Anterior cingulate cortex (tissue), 58 donors: Measurements from ENCODE around the gene STEAP1B.
"Not testable (repeated sequence)": the region's sequence is repeated elsewhere in the genome, so short reads cannot be mapped to it uniquely, and the experiment has no call there.

Experiments
- DNase-seq, 58 donors: peaks; one replicate each; lab custom pipeline; 2025; lab: John Stamatoyannopoulos, UW

Gene STEAP1B

GRCh38 chr7:22435105-22435504 lies 64.9 kb downstream of the STEAP1B start:
- no peak for DNase-seq

DNA sequence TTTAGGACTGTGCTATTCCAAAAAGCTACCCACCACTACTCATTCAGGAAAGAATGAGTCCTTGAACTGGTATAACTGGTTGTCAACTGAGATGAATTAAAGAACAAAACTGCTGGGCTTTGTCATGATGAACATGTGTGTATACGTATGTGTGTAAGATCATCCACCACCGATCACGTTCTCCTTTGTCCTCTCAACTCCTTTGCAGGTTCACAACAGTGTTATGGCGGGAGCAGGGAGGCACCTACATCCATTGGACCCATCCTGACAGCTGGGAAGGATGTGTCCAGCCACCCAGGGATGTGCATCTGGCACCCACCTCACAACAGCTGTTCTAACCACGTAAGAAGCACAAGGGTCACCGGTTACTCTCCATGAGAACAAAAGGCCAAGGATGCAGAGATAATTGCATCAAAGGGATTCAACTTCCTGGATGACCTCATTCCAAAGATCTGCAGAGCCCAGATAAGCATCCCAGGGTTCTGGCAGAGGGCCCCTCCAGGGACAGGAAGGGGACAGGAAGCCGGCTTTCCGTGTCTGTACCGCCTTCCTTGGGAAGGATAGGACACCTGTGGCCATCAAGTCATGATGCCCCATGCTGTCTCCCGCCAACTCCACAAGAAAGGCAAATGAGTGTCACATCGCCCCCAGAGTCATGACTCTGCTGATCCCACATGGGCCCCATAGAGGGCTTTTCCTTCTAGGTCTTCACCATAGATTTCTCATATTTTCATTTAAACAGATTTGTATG lies 66.1 kb downstream of the STEAP1B start:
- DNase-seq: no peak

DNA sequence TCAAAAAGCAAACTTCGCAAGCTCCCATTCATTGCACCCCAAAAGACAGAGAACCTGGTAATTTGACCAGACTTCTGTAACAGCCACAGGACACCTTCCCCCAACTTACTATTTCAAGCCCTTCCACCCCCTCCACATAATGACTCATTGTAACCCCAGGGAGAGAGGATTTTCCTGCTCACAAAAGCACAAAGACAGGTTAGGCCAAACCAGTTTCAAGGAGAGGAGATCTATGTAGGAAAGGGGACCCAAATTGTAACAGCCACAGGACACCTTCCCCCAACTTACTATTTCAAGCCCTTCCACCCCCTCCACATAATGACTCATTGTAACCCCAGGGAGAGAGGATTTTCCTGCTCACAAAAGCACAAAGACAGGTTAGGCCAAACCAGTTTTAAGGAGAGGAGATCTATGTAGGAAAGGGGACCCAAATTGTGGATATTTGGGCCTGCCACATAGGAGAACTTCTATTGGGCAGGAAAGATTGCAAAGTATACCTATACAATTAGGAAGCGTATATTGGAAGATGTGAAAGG lies 66.8 kb downstream of the STEAP1B start:
- not testable (repeated sequence) for DNase-seq

GRCh38 chr7:22432203-22432718 lies 67.7 kb downstream of the STEAP1B start:
- DNase-seq: no peak

DNA sequence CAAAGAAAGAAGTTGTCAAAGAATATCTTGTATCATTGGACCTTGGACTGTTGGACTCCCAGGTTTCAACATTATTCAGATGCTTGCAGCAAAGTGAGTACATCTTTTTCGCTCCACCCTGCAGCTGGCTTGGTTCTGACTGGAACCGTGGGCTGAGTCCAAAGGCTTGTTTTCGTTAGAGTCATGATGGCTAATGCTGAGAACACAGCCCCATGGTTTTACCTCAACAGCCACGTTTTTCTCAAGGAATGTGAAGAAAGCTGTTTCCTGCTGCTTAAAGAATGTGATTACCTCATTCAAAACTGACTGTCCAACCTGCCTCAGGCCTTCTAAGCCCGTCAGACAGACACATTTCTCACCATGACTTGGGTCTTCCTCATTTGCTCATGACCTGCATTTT lies 69.5 kb downstream of the STEAP1B start:
- DNase-seq: no peak

GRCh38 chr7:22429386-22429785 lies 70.6 kb downstream of the STEAP1B start:
- no peak for DNase-seq

- DNase-seq: peak in 1 of 58 donors; percentile 26
Measured at GRCh38 chr7:22427855-22428254, 72.1 kb downstream of the STEAP1B start.

DNA sequence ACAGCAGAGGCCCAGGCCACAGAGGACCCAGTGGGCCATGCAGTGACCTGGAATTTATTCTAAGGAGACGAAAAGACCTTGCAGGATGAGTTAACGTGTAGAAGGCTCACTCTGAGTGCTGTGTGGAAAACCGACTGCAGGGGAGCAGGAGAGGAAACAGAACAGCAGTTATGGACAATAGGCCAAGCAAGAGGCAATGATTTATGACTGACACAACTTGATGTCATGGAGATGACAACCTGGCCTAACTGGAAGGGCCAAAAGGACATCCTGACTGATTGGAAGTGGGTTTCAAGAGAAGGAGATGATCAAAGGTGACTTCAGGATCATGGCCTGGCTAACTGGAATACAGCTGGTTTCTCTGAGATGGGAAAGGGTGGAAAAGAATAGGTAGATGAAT lies 72.9 kb downstream of the STEAP1B start:
- no peak for DNase-seq

DNA sequence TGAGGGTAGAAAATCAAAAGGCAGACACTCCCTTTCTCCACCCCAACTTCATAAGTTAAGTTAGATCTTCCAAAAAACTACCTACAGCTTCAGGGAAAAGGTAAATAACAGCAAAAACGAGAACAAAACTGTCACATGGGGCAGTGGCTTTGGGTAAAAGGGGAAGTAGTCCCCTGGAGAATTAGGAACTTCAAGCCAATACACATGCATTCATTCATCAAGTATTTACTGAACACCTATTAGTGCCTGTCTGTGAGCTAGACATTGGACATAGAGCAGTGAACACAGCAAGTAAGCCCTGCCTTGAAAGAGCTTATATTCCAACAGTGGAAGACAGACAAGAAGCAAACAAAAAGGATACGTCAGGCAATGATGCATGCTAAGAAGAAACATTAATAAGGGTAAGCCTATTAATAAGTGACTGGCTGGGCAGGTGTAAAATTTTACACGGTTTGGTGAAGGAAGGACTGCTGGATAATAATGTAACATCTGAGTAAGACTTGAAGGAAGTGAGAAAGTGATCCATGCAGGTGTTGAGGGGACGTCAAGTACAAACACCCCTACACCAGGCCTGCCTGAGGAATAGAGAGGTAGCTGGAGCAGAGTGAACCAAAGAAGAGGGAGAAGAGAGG lies 73.4 kb downstream of the STEAP1B start:
- DNase-seq: no peak

- no peak for DNase-seq
Measured at GRCh38 chr7:22425361-22425760, 74.6 kb downstream of the STEAP1B start.

GRCh38 chr7:22422831-22423615 lies 77.0 kb downstream of the STEAP1B start:
- DNase-seq: no peak

GRCh38 chr7:22420973-22421635 lies 78.9 kb downstream of the STEAP1B start:
- DNase-seq: no peak

DNA sequence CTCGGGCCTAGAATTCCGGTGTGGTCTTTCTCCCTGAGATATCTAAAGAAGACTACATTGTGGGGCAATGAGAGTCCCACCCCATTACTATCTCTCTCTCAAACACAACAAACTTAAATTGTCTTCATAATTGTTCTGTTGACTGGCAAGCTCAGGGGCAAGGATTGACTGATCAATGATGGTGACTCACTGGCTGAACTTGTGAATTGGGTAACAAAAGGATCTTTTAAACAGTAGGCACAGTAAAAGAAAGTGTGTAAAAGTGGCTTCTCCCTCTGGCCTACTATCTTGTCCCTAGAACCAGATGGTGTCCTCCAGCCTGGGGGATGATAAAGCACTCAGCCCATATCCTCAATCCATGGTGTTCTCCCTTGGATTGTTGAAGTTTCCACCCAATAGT lies 80.0 kb downstream of the STEAP1B start:
- DNase-seq: no peak

- no peak for DNase-seq
Measured at GRCh38 chr7:22419488-22419887, 80.5 kb downstream of the STEAP1B start.

DNA sequence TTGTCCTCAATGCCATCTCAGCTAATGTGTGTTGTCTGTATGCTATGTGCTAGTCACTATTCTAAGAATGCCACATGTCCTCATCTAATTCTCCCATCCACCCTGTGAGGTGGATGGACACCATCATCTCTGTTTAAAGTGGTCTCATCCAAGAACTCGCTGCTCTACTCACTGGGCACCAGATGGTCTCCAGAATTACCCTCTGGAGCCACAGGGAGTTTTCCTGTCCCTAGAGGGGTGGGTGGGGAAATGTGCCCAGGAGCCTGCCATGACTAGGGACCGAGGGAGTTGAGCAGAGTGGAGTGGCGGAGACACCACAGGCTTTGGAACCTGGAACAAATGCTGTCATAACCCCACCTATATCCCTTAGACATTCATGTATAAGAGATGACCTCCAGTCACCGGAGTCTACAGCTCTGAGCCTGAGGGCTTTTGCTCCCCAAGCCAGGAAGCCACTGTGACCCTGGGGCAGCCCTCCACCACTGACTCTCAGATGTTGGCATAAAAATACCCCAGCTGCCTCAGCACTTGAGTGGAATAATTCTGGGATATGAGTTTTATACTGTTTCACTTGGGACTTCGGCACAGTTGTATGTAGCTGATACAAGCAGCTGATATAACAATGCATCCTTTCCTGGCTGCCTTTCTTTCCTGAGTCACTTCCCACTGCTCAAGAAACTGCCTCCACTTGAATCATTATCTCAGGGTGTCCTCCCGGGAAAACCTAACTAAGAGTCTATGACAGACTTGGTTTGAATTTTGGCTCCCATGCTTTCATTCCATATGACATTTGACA lies 81.5 kb downstream of the STEAP1B start:
- DNase-seq: no peak

GRCh38 chr7:22417841-22418240 lies 82.1 kb downstream of the STEAP1B start:
- no peak for DNase-seq

GRCh38 chr7:22417349-22417748 lies 82.6 kb downstream of the STEAP1B start:
- DNase-seq: no peak

DNA sequence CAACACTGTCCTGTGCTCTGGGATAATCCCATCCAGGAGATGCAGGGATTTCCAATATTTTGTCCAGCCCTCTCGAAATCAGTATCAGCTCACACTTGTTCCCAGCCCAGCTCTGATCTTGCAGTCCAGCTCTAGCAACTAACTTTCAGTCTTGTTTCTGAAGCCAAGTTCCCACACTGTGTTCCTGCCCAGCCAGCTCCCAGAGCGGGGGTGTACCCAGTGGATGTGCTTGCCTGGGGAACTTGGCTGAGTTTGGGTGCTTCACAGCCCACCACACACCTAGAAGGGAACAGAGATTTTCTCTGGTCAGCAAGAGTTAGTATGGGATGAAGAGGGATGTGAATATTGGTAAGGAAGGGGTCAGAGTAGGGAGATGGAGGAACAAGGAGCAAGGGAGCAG lies 85.6 kb downstream of the STEAP1B start:
- no peak for DNase-seq

GRCh38 chr7:22413211-22413610 lies 86.8 kb downstream of the STEAP1B start:
- DNase-seq: no peak
